GM21360 (cell line): Measurements from ENCODE around the gene LGALS7B.
"Not testable (repeated sequence)": the region's sequence is repeated elsewhere in the genome, so short reads cannot be mapped to it uniquely, and the experiment has no call there.

ENCODE experiments used
- ATAC-seq: cut with Tn5 transposase; IDR thresholded peaks from one replicate; pipeline ENCODE4 v1.9.1; 2021; ENCODE audit warnings: mild to moderate bottlenecking, moderate library complexity; ENCODE audit not compliant: unreplicated experiment

The LGALS7B gene

GRCh38 chr19:38788478-38789243 is at the start of gene LGALS7B:
Gene LGALS7B (plus strand): TSS chr19:38789200. CDS start chr19:38789227, 27 bp downstream.
- ATAC-seq, result no peak

GRCh38 chr19:38739440-38740256 is 49.4 kb upstream of the LGALS7B start:
- no peak for ATAC-seq

- ATAC-seq, result no peak
Measured at GRCh38 chr19:38740257-38740592, 48.8 kb upstream of the LGALS7B start.

- ATAC-seq, result no peak
Measured at GRCh38 chr19:38740932-38741331, 48.1 kb upstream of the LGALS7B start.

GRCh38 chr19:38741670-38742069 is 47.3 kb upstream of the LGALS7B start:
- ATAC-seq, result no peak

GRCh38 chr19:38742296-38742695 is 46.7 kb upstream of the LGALS7B start:
- ATAC-seq, result no peak

GRCh38 chr19:38742906-38743305 is 46.1 kb upstream of the LGALS7B start:
- ATAC-seq, result no peak

GRCh38 chr19:38743394-38744297 is 45.4 kb upstream of the LGALS7B start:
- no peak for ATAC-seq

GRCh38 chr19:38744298-38744681 is 44.7 kb upstream of the LGALS7B start, which contains the start of gene CAPN12:
Gene CAPN12 (minus strand): TSS chr19:38744474. CDS start chr19:38744165, 309 bp downstream.
- no peak for ATAC-seq

DNA sequence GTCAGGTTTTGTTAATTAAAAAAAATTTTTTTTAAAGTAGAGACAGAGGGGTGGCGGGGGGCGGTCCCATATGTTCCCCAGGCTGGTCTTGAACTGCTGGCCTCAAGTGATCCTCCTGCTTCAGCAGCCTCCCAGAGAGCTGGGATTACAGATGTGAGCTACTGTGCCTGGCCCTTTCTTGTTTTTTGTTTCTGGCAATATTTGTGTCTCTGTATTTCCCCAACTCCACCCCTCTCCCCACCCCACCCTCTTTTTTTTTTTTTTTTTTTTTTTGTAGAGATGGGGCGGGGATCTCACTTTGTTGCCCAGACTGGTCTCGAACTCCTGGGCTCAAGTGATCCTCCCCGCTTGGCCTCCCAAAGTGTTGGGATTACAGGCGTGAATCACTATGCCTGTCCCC is 44.1 kb upstream of the LGALS7B start:
- ATAC-seq, result no peak

GRCh38 chr19:38745316-38745715 is 43.7 kb upstream of the LGALS7B start:
- ATAC-seq, result no peak

GRCh38 chr19:38753783-38754182 is 35.2 kb upstream of the LGALS7B start:
- ATAC-seq, result not testable (repeated sequence)

- ATAC-seq, result not testable (repeated sequence)
Measured at GRCh38 chr19:38754196-38754595, 34.8 kb upstream of the LGALS7B start.

DNA sequence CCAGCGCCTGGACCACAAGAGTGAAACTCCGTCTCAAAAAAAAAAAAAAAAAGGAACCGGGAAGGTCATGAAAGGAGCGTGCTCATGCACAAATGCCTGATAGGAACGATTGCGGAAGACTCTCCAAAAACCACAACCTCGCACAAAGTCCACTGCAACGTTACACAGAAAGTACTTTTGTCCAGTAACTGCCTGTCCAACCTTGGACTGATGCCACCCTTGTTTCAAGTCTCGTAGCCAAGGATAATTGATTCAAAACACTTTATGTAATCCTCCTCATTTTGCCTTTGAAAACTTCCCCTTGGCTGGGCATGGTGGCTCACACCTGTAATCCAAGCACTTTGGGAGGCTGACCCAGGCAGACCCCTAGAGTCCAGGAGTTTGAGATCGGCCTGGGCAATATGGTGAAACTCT is 29.4 kb upstream of the LGALS7B start:
- no peak for ATAC-seq

DNA sequence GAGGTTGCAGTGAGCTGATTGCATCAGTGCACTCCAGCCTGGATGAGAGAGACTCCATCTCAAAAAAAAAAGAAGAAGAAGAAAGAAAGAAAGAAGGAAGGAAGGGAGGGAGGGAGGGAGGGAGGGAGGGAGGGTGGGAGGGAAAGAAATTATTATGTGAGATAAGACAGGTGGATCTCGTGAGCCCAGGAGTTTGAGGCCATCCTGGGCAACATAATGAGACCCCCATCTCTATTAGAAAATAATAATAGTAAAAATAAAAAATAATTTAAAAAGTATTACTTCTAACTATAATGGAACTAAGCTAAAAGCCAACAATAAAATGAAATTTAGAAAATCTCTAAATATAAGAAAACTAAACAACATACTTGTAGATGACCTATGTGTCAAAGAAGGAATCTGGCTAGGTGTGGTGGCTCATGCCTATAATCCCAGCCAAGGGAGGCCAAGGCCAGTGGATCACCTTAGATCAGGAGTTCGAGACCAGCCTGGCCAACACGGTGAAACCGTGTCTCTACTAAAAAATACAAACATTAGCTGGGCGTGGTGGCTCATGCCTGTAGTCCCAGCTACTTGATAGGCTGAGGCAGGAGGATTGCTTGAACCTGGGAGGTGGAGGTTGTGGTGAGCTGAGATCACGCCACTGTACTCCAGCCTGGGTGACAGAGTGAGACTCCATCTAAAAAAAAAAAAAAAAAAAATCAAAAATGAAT is 28.0 kb upstream of the LGALS7B start:
- ATAC-seq, result not testable (repeated sequence)

DNA sequence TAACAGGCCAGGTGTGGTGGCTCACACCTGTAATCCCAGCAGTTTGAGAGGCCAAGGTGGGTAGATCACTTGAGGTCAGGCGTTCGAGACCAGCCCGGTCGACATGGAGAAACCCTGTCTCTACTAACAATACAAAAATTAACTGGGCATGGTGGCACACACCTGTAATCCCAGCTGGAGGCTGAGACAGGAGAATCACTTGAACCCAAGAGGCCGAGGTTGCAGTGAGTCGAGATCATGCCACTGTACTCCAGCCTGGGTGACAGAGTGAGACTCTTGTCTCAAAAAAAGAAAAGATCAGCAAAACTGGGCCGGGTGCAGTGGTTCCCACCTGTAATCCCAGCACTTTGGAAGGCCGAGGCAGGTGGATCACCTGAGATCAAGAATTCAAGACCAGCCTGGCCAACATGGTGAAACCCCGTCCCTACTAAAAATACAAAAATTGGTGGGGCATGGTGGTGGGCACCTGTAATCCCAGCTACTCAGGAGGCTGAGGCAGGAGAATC is 27.1 kb upstream of the LGALS7B start:
- not testable (repeated sequence) for ATAC-seq

DNA sequence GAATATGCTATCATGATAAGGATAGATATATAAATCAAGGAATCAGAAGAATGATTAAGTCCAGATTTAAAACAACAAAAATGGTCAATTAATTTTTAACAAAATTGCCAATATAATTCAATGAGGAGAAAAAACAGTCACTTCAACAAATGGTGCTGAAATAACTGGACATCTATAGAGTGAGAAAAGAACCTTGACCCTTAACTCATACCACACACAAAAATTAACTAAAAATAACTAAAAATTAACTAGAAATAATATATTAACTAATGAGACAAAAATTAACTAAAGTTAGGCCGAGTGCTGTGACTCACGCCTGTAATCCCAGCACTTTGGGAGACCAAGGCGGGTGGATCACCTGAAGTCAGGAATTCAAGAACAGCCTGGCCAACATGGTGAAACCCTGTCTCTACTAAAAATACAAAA is 25.2 kb upstream of the LGALS7B start:
- no peak for ATAC-seq

- ATAC-seq, result no peak
Measured at GRCh38 chr19:38765214-38765613, 23.8 kb upstream of the LGALS7B start.

DNA sequence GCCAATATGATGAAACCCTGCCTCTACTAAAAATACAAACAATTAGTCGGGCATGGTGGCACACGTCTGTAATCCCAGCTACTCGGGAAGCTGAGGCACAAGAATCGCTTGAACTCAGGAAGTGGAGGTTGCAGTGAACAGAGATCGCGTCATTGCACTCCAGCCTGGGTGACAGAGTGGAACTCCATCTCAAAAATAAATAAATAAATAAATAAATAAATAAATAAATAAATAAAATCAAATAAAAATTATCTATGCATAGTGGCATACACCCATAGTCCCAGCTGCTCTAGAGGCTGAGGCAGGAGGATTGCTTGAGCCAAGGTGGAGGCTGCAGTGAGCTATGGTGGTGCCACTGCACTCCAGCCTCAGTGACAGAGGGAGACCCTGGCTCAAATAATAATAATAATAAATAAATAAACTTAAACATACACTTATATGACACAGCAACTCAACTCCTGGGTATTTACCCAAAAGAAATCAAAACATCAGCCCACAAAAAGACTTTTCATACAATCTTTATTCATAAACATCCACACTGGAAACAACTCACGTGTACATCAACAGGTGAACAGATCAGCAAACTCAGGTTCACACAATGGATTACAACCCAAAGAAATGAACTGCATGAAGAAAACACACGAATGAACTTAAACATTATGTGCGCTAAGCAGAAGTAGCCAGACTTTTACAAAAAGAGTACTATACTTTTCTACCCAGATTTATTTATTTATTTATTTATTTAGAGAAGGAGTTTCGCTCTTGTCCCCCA is 22.5 kb upstream of the LGALS7B start:
- ATAC-seq, result no peak
